HG03139 (cell line): Measurements from ENCODE around the gene CRK.

ENCODE experiments used
- ATAC-seq: cut with Tn5 transposase; IDR thresholded peaks from one replicate; pipeline ENCODE4 v1.9.1; 2021; ENCODE audit not compliant: unreplicated experiment

The CRK gene

DNA sequence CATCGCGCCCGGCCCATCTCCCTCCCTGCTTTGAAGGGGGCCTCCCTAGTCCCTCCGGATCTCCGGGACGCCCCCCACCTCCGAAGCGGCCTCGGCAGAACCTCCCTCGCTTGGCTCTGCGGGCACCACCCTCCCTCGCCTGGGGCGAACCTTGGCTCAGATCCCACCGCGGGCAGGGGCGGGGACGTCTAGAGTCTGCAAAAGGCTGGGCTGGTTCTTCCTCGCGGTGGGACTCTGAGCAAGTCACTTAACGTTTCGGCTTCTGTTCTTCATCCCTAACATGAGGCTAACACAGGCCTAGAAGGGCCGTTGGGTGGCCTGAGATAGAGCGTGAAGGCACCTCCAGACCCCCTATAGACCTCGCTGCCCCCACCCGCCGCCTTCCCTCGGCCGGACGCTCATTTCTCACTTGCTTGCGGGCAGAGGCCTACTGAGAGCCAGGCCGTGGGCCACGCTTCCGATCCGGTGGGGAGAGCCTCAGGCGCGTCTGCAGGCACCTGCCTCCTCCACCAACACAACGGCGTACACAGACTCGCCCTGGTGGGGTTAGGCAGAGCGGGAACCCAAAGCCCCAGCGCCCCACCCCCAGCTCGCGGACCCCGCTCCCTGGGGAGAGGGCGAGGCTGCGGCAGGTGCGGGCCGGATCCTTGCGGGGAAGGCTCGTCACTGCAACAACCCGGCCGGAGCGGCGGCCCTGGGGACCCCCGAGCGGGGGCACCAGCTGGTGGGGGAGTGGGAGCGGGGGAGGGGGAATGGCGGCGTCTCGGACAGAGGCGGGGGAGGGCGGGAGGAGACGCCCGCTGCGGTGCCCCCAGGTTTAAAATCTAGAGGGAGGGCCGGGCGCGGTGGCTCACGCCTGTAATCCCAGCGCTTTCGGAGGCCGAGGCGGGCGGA, 31.0 kb upstream of the CRK start:
- ATAC-seq = no peak

DNA sequence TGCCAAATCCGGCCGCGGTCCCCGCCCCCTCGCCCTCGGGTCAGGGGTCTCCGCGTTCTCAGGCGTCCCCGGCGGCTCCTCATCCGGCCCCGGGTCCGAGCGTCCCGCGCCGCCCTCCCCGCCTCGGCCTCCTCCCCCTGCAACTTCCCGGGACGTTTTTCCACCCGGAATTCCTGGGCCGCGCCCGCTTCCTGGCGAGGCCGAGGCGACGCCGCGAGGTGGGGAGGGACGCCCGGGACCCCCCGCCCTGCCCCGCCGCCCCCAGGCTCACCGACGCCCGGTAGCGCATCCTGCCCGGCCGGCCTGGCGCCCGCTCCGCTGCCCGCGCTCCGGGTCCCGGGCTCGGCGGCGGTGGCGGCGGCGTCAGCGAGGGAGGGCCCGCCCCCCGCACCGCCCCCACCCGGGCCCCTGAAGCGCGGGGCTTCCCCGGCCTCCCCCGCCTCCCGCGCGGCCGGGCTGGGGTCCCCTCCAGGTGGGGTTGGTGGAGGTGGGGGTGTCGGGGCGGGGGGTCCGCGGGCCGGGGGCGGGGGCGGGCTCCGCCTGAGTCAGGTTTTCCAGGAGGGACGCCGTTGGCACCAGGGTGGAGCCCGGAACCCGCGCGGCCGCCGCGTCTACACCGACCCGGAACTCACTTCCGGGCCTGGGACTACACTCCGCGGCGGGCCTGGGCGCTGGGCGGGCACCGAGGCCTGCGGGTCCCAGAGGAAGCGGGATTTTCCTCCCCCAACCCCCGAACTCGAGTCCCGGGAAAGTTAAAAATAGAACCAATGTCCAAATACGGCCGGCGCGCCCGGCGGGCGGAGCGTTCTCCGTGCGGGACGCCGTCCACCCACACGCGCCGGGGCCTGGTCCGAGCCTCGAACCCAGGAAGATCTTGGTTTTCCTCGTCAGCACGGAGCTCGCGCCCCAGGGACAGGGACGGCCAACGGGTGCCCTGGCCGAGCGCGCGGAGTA, 29.7 kb upstream of the CRK start:
- no peak for ATAC-seq

DNA sequence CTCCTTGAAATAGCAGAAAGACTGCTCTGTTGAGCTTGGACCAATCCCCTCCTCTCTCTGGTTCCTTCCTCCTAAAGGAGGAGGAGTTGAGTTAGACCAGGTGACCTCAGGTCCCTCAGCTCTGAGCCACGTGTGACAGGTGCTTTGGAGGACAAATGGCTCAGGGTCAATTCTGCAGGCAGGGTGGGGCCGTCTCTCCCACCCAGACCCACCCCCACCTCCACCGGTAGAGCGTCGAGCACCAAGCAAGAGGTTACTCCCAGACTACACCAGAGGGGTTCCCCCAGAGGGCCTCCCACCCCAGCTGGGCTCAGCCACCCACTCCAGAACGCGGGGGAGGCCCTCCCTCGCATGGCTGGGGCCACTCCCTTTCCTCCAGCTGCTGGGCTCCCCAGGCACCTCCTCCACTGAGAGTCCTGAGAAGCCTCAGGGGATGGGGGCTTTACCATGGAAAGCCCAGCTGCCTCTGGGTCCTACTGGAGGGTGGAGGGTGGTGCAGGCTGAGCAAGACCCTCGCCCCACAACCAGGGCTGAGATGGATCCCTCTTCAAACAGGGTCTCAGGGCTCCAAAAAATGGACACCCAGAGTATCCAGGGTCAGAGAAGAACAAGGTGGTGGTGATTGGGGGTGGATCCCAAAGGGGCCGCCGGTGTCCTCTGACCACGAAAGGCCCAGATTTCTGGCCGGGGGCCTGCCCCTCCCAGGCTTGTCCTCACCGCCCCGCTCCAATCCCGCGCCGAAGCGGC, 28.8 kb upstream of the CRK start:
- ATAC-seq = peak; percentile 34

DNA sequence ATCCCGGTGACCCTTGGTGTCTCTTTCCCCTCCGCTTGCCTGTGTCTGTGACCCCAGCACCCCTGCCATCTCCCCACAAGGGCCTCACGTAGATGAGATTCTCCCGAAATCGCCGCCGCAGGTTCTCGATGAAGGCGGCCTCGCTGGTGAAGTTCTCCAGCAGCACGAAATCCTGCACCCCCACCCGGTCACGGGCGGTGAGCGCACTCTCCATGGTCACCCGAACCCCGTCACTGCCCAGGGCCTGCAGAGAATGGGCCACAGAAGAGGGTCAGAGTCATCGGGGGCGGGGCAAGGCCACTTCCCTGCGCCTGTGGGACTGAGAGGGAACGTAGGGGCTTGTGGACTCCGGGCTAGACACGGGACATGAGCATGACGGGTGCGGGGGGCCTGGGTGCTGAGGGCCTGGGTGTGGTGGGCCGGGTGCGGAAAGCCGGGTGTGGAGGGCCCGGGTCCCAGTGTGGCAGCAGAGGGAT, 28.1 kb upstream of the CRK start:
- no peak for ATAC-seq

DNA sequence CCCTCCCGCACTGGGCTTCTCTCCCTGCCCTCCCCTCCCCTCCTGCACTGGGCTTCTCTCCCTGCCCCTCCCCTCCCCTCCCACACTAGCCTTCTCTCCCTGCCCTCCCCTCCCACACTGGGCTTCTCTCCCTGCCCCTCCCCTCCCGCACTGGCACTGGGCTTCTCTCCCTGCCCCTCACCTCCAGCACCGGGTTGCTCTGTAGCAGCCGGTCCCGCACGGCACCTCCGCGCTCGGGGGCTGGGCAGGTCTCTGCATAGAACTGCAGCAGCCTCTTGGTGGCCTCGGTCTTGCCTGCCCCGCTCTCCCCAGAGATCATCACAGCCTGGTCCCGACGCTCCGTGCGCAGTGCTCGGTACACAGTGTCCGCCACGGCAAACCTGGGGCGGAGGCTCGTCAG, 26.6 kb upstream of the CRK start:
- no peak for ATAC-seq

DNA sequence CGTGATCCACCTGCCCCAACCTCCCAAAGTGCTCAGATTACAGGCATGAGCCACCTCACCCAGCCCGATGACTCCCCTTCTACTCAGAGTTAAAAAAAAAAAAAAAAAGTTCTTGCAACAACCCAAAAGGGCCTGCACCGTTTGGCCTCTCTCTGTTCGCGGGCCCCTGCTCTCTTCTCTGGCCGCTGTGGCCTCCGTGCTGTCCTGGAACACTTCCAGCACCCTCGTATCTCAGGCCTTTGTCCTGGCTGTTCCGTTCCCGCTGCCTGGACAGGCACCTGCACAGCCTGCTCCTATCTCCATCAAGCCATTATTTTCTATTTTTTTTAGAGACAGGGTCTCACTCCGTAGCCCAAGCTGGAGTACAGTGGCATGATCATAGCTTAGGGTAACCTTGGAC, 25.7 kb upstream of the CRK start:
- no peak for ATAC-seq

DNA sequence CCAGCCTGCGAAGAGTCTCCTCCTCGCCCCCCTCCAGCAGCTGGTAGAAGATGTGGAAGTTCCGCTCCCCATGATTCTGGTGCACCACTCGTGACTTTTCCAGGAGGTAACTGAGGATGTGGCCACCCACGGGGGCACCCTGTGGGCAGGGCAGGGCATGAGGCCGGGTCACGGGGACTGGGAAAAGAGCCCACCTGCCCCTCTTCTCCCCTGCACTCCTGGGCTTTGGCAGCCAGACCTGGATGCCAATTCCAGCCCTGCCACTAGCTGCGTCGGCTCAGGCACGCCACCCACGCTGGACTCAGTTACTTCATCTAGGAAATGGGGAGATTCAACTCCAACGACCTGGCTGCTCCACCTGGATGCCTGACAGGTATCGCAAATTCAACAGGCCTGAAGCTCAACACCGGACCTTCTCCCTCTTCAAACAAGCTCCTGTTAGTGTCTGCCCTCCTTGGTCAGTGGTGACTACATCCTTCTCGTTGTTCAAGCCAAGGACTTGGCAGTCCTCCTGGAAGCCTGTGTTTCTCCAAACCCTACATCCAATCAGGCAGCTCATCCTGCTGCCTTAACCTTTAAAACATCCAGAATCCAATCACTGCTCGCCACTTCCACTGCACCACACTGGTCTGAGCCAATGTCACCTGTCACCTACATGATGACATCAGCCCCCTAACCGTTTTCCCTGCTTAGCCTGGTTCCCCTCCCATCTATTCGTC, 24.9 kb upstream of the CRK start:
- no peak for ATAC-seq

DNA sequence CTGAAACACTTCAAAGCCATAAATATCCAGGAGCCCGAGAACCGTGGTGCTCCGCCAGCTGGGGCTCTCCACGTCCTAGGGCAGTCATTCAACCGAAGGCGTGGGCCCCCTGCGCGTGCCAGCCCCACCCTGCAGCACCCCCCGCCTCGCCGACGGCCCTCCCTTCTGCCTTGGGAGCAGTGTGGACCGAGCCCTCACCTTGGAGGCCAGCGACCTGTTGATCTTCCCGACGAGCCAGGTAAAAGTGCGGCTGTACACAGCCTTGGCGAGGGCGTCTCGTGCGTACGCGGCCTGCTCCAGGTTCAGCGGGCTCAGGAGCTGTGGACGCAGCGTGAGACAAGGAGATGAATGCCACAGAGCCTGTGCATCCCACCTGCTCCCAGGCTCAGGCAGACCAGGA, 22.4 kb upstream of the CRK start:
- no peak for ATAC-seq

DNA sequence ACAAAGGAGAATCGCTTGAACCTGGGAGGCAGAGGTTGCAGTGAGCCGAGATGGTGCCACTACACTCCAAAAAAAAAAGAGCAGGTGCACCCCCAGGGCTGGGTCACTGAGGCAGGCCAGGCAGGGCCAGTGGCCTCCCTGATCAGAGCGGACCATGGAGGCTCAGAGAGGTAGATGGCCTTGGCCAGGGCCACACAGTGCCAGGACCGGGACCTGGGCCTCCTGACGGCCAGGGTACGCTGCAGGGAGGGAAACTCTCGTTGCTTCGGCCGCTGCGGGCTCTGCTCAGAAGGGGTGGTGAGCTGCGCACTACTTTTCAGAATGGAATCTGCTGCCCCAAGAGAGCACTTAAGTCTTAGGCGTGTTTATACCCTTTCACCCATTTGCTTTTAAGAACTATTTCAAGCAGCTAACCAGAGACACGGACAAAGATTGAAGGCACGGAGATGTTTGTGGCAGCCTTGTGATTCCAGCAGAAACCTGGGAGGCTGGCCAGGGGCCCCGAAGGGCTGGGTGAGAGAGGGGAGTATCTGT, 19.4 kb upstream of the CRK start:
- no peak for ATAC-seq

DNA sequence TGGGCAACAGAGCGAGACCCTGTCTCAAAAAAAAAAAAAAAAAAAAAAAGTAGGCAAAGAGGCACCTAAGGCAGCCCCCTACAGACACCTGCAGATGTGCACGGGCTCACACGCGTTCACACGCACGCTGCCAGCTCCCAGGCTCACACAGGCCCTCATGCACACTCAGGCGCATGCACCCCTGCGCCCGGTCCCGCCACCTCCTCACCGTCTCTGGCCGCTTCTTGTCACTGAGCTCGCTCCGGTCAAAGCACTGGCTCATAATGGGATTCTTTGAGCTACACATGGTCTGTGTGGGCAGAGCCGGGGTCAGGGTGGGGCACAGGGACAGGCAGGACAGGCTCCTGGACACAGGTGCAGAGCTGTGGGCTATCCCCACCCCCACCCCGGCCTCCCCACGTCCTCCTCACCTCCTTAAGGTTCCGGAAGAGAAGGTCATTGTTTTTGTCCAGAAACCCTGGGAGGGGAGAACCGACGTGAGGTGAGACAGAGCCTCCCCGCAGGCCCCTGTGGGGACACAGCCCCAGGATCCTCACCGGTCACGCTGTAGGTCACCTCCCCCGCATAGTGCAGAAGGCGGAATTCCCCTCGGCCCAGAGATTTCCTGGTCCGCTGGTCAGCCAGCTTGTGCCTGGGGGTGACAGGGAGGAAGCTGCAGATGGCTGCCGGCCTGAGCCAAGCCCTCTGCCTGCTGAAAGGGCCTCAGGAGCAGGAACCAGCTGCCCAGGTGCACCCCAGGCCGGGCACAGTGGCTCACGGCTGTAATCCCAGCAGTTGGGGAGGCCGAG, 18.6 kb upstream of the CRK start:
- ATAC-seq = no peak

DNA sequence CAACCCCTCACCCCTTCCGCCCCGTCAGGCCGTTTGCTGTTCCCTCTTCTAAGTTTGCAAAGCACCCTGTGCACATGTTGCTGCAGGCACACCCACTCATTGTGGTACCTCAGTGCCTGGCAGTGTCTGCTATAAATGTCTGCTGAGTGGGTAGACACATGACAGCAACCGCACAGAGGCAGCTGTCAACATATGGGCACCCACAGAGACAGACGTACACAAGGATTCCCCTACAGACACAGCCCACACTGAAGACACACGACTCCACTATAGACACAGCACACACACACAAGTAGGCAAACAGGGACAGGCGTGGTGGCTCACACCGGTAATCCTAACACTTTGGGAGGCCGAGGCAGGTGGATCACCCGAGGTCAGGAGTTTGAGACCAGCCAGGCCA, 17.8 kb upstream of the CRK start:
- ATAC-seq = no peak

DNA sequence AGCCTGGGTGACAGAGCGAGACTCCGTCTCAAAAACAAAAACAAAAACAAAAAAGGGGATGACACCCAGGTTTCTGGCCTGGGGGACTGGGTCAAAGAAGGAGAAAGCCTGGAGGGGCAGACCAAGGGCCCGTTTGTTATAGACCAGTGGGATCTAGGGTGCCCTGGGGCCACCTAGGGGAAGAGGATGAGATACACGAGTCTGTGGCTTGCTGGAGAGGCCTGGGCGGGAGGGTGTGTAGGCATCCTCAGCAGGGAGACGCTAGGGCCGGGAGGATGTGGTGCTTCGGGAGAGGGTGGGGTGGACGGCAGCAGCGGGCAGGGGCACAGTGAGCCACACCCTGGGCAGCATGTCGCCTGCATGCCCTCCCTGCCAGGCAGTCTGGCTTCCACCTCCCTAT, 17.1 kb upstream of the CRK start:
- no peak for ATAC-seq

DNA sequence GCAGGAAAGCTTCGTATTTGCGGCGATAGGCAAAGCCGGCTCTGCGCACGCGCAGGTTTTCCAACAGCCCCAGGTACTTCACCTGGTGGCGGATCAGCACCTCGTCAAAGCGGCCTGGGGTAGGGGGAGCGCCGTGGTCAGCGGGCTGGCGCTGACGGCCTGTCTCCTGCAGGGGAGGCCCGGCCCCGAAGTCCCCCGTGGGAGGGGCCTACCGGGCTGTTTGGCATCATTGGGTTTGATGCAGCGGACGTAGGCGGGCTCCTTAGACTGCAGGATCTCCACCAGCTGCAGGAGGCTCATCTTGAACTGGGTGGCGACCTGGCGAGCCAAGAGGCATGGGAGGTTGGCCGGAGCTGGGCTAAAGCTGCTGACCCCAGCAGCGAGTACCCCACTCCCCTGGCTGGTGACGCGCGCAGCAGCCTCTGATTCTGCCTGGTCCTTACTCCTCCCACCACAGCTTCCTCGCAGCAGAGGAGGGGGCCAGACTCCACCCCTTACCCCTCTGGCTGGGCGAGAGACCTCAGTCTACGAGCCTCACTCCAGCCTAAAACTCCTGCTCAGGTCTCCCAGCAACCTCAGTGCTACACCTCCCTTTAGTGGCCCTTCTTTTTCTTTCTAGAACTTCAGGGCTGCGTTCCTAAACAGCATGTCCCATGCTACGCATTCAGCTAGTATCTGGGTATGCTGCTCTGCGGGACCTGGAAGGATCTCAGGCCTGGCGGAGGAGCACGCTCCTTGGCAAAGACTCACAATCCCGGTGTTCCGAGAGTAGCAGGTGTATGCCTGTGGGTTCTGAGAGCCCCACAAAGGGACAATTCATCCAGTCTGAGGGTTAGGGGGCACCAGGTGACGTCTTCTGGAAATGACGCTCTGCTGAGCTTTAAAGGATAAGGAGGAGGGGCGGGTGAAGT, 16.1 kb upstream of the CRK start:
- no peak for ATAC-seq

DNA sequence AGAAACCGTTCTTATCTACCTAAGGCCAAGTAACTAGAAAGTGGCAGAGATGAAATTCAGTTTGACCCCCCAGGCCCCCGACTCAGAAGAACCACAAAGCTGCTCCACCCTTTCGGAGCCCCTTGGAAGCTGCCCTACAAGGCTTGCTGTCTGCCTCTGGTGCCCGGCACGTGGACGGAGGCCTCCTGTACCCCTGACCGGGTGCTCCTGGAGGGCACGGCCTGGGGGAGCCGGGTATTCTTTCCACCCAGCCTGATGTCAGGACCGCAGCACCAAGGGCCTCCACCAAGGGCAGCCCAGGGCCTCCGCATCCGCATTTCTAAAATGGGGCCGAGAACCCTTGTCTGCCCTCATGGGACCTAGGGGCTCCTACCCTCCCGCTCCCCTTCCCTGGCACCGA, 15.5 kb upstream of the CRK start:
- no peak for ATAC-seq

DNA sequence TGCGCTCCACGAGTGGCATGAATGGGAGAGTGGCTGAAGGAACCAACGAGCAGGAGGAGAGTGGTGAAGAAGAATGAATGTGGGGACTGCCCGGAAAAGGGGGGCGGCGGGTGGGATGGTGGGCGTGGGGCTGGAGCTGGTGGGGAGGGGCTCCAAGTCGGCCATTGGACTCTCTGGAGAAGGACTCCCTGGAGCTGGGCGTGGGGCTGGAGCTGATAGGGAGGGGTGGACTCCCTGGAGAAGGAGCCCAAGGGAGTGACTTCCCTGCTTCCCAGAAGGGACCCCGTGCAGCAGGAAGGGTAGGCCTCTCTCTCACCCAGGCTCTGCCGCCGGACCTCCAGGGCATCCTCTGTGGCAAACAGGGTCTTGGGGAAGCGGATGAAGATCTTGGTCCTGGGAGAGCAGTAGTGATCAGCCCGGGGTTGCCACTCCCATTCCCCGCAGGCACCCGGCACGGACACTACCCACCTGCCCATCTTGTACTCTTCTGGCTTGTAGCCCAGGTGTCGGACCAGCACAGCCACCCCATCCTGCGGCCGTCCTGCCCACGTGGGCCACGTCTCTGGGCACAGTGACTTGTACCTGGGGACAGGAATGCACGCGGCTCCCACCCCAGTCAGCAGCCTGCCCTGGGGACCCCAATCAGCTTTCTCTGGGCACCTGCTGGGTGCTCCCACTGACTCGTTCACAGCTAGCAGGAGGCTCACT, 14.9 kb upstream of the CRK start:
- ATAC-seq = no peak

DNA sequence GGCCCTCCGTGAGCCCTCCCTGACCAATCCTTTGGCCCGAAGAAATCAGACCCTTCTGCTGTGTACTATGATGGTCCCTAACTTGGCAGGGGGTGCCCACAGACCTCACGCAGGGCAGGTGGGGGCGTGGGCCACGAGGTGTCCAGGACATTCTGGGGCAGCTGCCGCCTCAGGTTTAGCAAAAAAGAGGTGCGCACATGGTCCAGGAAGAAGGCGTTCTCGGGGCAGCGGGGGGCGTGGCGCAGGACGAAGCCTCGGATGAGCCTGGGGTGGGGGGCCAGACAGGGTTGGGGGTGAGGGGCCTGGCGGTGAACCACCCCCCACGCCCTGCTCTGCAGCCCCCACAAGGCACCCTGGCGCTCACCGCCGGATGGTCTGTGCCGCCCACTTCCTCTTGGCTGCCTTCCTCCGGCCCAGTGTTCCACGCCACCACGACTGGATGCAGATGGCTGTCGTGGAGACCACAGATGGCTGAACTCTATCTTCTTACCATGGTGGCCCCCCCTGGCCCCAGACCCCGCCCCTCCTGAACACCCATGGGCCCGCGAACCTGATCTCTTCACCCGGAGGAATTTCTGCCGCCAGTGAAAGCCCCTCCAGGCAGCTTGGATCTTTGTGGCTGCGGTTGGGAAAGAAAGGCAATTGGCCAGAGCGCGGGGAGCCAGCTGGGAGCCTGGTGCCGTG, 14.2 kb upstream of the CRK start:
- no peak for ATAC-seq

DNA sequence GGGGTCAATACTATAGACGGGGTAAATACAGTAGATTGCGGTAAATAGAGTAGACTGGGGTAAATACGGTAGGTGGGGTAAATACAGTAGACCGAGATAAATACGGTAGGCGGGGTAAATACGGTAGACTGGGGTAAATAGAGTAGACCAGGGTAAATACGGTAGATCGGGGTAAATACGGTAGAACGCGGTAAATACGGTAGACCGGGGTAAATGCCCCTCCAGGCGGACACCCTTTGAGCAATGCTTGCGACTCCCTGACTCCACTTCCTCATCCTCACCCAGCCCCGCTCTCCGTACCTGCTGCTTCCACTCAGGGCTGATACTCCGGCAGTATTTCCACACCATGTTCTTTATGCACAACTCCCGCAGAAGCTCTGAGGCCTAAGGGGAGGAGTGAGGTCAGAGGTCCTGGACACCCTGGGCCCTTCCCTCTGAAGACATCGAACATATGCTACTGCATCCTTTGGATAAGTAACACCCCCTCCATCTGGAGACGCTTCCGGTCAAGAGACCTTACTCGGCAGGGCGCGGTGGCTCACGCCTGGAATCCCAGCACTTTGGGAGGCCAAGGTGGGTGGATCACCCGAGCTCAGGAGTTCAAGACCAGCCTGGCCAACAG, 13.3 kb upstream of the CRK start:
- ATAC-seq = no peak
